ENCODE measurements around the gene DIS3L2.

GRCh38 chr2:232088771-232089170, 127.3 kb downstream of the DIS3L2 start:
- TF ChIP-seq CTCF (IDR thresholded peaks at IDR 0.05) = no peak
- no peak for TF ChIP-seq TEAD4 (CRISPR knock-in tag; IDR thresholded peaks at IDR 0.05)
- TF ChIP-seq FOXJ3 (CRISPR knock-in tag; IDR thresholded peaks at IDR 0.05; ENCODE audit: borderline replicate concordance) = no peak

Measured in WTC11 (cell line).